Stimulated activated CD4-positive, alpha-beta T cell treated with anti-CD3 and anti-CD28 coated beads, Interleukin-1b, Interleukin-23, amount 100 ng/mL, for 1 hour (primary cell): ENCODE data around the gene CENPK.
"Not testable (repeated sequence)": the region's sequence is repeated elsewhere in the genome, so short reads cannot be mapped to it uniquely, and the experiment has no call there.

Source experiments
- DNase-seq, 2 donors: peaks; one replicate each; pipeline ENCODE4 v3.0.0-alpha.2; 2020; ENCODE audit warnings: low read depth in 2 of 2

The CENPK gene

DNA sequence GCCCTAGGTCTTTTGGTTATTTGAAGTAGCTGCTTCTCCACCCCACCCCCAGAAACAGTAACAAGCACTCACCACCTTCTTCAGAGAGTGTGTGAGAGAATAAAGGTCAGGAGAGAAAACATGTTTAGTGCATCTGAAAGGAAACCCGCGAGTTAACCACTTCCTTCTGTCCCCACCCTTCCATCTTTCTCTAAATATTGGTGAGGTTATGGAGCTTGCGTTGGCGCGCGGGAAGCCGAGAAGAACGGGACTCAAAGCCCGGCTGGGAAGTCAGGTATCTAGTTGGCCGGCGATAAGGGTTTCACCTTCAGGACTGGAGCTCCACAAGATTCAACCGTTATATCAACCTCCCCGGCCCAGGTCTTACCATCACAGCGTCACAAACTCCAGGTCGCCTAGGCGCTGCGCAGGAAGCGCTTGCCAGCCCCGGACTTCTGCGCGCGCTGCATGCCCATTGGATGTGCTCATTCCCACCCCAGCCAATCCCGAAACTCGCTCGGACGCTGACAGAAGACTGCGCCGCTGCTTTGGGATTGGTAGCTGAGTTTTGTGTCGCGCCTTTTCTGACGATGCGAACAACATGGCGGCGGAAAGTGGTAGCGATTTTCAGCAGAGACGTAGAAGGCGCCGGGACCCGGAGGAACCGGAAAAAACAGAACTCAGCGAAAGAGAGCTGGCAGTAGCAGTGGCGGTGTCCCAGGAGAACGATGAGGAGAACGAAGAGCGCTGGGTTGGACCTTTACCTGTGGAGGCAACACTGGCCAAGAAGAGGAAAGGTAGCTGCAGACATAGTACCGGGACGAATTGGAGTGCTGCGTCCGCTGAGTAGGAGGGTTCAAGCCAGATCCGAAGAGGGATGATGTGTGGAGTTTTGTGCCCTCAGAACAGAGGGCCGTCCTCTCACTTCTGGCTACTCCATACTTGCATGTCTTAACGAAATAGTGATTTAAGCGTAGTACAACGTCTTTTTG, at the start of gene CENPK, which contains the start of gene PPWD1:
CENPK (minus strand) TSS at position 438 of the 971 bp plus-strand sequence. CDS start 8,261 bp downstream, outside the sequence.
PPWD1 (plus strand) TSS at position 566 of the 971 bp plus-strand sequence; CDS start at position 581, 15 bp downstream.
- DNase-seq, result peak; percentile 74

DNA sequence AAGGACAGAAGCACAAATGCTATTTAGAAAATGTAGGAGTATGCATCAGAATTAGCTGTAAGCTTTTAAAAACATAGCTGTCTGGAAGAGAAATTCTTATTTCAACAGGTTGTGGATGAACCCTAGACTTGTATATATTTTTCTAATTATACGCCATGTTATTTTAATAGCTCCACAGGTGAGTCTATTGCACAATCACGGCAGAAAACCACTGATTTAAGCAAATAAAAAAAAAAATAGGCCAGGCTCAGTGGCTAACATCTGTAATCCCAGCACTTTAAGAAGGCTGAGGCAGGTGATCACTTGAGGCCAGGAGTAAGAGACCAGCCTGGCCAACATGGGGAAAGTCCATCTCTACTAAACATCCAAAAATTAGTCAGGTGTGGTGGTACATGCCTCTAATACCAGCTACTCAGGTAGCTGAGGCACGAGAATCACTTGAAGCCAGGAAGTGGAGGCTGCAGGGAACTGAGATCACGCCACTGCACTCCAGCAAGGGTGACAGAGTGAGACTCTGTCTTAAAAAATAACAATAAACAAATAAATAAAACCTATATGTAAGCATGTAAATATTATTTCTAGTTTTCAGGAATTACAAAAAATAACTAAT, 49.4 kb upstream of the CENPK start:
- DNase-seq, result no peak

DNA sequence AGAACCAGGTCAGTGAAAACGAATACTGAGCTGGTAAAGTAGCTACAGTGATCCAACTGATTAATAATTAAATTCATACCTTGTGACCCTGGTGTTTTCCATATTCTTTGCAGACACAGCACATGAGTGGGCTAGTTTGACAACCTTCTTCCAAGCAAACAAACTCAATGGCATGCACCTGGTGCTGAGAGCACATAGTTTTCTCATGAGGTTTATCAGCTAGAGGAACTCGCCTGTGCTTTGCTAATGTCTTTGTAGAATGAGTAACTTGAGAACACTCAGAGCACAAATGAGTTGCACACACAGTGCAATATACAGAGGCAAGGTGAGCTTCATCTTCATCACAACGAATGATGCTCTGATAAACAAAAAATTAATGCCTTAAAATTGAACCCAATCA, 48.6 kb upstream of the CENPK start:
- no peak for DNase-seq

GRCh38 chr5:65601761-65602160, 38.8 kb upstream of the CENPK start:
- not testable (repeated sequence) for DNase-seq

DNA sequence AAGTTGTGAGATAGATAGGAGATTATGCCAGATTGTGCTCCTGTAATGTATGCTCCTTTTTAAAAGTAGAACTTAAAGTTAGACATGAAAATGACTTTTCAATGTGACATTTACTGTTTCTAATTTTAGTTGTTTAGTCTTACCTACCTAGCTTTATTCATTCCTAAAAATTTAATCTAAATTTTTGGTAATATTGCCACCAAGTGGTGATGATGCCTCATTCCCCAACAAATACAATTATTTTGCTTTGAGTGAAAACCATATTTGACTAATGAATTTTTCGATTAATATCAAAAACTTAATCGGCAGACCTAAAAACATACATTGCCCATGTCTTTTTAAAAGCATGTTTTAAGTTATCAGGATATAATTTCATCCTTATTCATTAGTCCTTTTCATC, 25.7 kb upstream of the CENPK start:
- no peak for DNase-seq

DNA sequence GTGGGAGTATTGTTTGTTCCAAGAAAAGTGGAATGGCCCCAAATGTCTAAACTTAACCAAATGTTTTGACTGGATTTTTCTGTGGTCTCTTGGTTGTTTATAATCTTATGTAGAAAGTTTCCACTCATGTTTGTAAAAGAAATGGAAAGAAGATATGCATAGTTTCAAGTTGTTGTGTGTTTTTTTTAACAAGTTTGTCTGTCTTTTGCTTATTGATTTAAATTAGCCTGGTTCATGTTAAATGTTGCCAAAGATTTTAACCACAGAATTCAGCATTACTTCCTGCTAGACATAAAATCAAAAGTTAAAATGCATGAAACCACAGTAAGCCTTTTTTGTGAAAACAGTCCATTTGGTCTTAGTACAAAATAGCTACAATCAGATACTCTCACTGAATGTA, 14.2 kb upstream of the CENPK start:
- no peak for DNase-seq

DNA sequence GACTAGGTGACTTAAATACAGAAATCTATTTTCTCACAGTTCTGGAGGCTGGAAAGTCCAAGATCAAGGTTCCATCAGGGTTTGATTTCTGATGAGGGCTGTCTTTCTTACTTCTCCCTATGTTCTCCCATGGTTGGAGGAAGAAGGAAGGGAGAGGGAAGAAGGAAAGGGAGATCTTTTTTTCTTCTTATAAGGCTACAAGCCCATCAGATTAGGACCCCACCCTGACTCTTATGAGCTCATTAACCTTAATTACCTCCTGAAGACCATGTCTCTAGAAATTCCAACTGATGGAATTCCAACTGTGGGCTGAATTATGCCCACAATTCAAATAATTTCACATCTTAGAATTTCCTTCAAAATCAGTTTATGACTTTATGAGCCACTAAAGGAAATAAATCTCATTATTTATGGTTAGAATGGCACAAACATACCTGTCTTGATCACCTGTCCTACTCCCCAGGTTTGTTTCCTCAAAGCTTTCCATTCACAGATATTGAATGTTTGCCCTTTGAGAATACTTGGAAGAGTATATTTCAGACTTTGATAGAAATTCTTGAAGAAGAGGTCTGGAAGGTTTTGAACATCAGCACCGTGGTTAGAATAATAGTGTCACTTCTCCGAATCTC, 7.7 kb upstream of the CENPK start:
- DNase-seq, result no peak

- DNase-seq, result no peak
These were observed 3.5 kb upstream of the CENPK start for GRCh38 chr5:65566505-65566904.

DNA sequence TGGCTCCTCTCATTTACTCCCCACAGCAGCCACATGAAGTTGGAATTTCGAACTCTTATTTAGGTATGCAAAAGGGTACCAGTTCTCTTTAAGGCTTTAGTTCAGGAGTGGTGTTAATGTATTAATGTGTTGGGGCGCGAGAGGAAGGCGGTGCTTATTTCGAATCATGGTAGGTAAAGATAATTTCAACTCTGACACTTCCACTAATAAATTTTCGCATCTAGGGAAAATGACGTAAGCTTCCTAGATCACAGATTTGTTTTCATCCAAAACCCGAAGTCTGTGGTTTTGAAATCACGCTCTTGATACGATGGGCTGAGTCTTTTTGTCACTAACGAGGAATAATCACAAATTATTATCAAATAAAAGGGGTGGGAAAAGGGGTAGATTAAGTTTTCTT, 809 bp upstream of the CENPK start:
- DNase-seq, result no peak

DNA sequence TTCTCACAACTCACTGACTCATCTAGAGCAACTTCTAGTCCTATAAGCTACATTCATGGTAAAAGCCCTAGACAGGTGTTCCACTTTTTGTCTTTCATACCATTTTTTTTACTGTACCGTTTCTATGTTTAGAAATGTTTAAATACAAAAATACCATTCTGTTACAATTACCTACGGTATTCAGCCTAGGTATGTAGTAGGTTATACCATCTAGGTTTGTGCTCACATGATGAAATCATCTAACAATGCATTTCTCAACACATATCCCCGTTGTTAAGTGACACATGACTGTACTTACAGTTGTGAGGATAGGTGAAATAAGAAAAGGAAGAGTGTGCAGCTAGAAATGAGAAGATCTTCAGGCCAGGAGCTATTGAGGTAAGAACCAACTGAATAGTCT, 6.2 kb downstream of the CENPK start:
- DNase-seq, result no peak

GRCh38 chr5:65556181-65556580, 6.8 kb downstream of the CENPK start:
- DNase-seq, result no peak

DNA sequence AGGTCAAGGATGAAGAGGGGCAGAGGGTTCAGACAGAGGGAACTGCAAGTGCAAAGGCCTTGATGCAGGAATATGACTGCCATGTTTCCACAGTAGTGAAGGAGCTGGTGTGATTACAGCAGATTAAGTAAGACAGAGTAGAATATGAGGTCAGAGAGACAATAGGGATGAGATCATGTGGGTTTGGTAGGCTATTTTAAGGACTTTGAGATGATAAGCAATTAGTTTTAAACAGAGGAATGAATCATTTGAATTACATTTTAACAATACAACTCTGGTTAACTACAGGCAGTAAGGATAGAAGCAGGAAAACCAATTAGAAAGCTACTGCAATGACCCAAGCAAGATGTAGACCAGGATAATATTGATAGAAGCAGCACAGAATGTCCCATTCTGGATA, 7.7 kb downstream of the CENPK start:
- DNase-seq, result no peak

- DNase-seq, result no peak
These were observed 9.0 kb downstream of the CENPK start for GRCh38 chr5:65553941-65554340.

DNA sequence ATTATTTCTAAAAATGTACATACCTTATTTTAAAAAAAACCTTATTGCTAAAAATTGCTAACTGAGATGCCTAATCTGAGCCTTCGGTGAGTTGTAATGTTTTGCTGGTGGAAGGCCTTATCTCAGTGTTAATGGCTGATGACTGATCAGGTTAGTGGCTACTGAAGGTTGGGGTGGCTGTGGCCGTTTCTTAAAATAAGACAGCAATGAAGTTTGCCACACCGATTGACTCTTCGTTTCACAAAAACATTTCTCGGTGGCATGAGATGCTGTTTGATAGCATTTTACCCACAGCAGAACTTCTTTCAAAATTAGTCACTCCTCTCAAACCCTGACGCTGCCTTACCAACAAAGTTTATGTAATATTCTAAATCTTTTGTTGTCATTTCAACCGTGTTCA, 14.7 kb downstream of the CENPK start:
- DNase-seq, result no peak

DNA sequence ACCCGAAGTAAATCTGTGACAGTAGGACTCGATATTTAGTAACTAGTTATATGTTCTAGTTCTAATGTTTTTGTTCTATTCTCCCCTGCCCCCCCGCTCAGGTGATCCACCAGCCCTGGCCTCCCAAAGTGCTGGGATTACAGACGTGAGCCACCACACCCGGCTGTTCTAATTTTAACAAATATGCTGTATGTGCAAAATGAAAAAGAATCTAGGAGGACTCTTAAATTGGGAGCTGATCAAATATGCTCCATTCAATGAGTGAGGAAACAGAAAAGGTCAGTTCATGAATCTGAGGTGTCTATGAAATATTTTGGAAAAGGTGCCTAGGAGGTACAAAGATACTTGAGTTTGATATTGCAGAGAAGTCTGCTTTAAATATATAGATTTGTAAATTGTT, 16.8 kb downstream of the CENPK start:
- no peak for DNase-seq

DNA sequence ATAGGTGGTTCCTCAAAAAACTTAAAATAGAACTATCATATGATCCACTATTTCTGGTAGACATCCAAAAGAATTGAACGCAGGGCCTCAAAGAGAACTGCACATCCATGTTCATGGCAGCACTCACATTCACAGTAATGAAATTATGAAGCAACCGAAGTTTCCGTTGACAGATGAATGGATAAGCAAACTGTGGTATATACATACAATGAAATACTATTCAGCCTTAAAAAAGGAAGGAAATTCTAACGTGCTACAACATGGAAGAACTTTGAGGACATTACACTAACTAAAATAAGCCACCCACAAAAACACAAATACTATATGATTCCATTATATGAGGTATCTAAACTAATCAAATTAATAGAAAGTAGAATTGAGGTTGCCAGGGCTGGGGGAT, 18.5 kb downstream of the CENPK start:
- DNase-seq, result no peak

- DNase-seq, result no peak
These were observed 23.1 kb downstream of the CENPK start for GRCh38 chr5:65539827-65540226.

- DNase-seq, result no peak
These were observed 27.4 kb downstream of the CENPK start for GRCh38 chr5:65535529-65535987.

GRCh38 chr5:65530904-65531303, 32.1 kb downstream of the CENPK start:
- no peak for DNase-seq

- DNase-seq, result no peak
These were observed 37.2 kb downstream of the CENPK start for GRCh38 chr5:65525726-65526125.

DNA sequence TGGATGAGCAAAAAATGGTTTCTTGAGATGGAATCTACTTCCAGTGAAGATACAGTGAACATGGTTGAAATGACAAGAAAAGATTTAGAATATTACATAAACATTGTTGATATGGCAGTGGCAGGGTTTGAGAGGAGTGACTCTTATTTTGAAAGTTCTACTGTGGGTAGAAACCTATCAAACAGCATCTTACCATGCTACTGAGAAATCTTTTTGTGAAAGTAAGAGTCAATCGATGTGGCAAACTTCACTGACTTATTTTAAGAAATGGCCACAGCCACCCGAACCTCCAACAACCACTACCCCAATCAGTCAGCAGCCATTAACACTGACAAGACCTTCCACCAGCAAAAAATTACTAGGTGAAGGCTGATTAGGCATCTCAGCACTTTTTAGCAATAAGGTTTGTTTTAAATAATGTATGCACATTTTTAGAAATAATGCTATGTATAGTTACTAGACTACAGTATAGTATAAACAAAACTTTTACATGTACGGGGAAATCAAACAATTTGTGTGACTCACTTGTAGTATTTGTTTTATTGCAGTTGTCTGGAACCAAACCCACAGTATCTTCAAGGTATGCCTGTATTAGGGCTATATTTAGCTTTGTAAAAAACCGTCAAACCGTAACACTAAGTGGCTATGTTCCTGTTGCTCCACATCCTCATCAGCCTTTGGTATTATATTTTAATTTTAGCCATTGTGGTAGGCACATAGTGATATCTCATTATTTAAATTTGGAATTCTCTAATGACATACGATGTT, 50.6 kb downstream of the CENPK start:
- no peak for DNase-seq

DNA sequence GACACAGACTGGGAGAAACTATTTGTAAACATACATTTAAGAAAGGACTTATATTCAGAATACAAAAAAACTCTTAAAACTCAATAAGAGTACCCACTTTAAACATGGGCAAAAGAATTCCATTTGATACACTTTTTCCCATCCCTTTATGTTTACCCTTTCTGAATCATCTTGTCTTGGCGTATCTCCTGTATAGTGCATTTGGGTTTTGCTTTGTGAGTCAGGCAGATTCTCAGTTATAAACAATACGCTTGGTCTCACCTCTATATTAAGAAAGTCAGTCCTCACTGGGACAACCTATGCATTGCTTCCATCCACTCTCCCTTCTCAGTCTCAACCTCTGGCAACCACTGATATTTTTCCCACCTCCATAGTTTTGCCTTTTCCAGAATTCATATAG, 54.0 kb downstream of the CENPK start:
- no peak for DNase-seq
